Upper lobe of left lung (tissue), 6 donors: ENCODE results near the gene PRKAG2. TPM values are rescaled to one million over a fixed set of nuclear protein-coding genes. Genes with fewer than 3 reads are reported as not detected.

Experiments used
- ATAC-seq, 2 donors: fragments of 200-7000 bp; cut with Tn5 transposase; one replicate each; pipeline ENCODE4 v1.9.1; 2022; ENCODE audit warnings: mild to moderate bottlenecking in 2 of 2, moderate library complexity in 2 of 2; ENCODE audit not compliant: low FRiP score in 2 of 2
- DNase-seq, 2 donors: peaks; one replicate each; pipeline ENCODE4 v3.0.0-alpha.2; 2019 to 2020
- H3K27ac ChIP-seq, 4 donors: fragments of 200-600 bp; sonication (generic); one replicate each; pipeline ENCODE4 v1.5.1; 2016 to 2019
- H3K27me3 ChIP-seq, 4 donors: fragments of 200-600 bp; sonication (generic); one replicate each; pipeline ENCODE4 v1.5.1; 2017 to 2019
- H3K36me3 ChIP-seq, 4 donors: fragments of 200-600 bp; sonication (generic); one replicate each; pipeline ENCODE4 v1.5.1; 2016 to 2019
- H3K4me1 ChIP-seq, 4 donors: fragments of 200-600 bp; sonication (generic); one replicate each; pipeline ENCODE4 v1.5.1; 2018 to 2019
- H3K4me3 ChIP-seq, 4 donors: fragments of 200-600 bp; sonication (generic); one replicate each; pipeline ENCODE4 v1.5.1; 2017 to 2019; ENCODE audit warnings: mild to moderate bottlenecking in 2 of 4, moderate library complexity in 1 of 4
- H3K9me3 ChIP-seq, 4 donors: fragments of 200-600 bp; sonication (generic); one replicate each; pipeline ENCODE4 v1.5.1; 2018 to 2019
- EP300 ChIP-seq, 4 donors: sonication (generic); formaldehyde crosslinking; IDR thresholded peaks; one replicate each; pipeline ENCODE4 v1.5.1; 2017; ENCODE audit warnings: antibody characterized with exemption in 4 of 4, control low read depth in 2 of 4
- POLR2A ChIP-seq, 4 donors: fragments of 450-650 bp; IDR thresholded peaks; one replicate each; pipeline ENCODE4 v1.5.1; 2016 to 2017; ENCODE audit warnings: antibody characterized with exemption in 4 of 4, mild to moderate bottlenecking in 2 of 4
- POLR2AphosphoS5 ChIP-seq, 2 donors: sonication (generic); formaldehyde crosslinking; IDR thresholded peaks; one replicate each; pipeline ENCODE4 v1.5.1; 2017; ENCODE audit warnings: antibody characterized with exemption in 2 of 2
- WGBS, 2 donors: methylation state at CpG; one replicate each; pipeline ENCODE4 v1.1.5; 2017 to 2018; 5-methylcytosine and 5-hydroxymethylcytosine counted together
- total RNA-seq, 6 donors: library from RNA; depleted of rRNA in 4 of 6; stranded (reverse); fragments of >200 nt in 4 of 6; gene quantifications; one replicate each; pipeline versions ENCODE4 v1.1.0 to v1.2.1, GENCODE V29; 2016 to 2021
- TF ChIP-seq, protein P1 (sequence below), 6 experiments: fragments of 450-650 bp in 4 of 6; fragments of 200-600 bp in 2 of 6; sonication (generic) in 2 of 6; IDR thresholded peaks; one replicate each; pipeline ENCODE4 v1.5.1; 2016 to 2019; ENCODE audit warnings: antibody characterized with exemption in 6 of 6
- donor health status: DM: no; HTN: no; CAD: no; lungs with moderate emphysema.
- donor health status: DM: no; HTN: yes; CAD: no; lungs with severe emphysema.

The PRKAG2 gene
- total RNA-seq, 6 donors from 2014 or later = 20.6 to 68.1 (median 29.6) TPM

DNA sequence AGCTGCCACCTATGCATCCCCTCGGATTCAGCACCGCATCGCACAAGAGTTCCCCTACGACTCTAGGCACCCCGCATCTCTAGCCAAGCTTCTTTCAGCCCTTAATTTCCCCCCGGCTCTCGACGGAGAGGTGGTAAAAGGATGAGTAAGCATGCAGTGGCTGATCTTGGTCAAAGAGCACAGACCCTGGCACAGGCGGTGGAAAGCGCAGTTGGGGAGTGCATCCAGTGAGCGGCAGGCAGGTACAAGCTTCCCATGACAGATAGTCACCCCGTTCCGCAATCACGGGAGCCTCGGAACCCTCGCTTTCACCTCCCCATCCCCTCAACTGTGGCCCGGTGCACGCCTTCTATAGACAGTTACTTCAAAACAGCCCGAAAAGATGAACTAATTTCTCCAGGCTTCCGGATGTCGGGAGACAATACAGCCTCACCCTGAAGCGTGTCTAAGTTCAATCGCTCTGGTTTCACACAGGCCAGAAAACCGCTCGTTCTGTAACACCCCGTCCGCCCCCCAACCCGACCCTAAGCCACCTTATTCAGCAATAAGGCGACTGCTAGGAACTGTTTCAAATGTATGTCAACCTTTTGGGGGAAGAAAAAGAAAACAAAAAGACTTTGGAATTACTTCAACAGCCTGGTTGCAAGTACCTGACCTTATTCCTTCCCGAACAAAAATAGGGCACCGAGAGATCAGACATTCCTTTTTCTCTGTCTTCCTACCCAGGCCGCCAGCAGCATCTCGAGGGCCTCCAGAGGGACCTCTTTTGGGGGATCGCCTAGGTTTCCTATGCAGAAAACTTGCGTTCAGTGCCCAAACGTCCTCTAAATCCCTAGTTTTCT is 358.6 kb downstream of the PRKAG2 start:
- ATAC-seq = no peak
- 2 to 3% methylated on average over 34 to 36 of the region's 36 CpGs for WGBS, 2 donors
- Histone ChIP-seq H3K9me3 (no peaks in the 10 kb centered on the region), H3K4me1 (peaks cover 24 to 58% (median 32%) of the 10 kb centered on the region in 4 donors), H3K36me3 (no peaks in the 10 kb centered on the region), H3K27me3 (no peaks in the 10 kb centered on the region), H3K4me3 (peak overlapping the region; percentile 71 to 97 (median 87)), H3K27ac (peak overlapping the region; percentile 99 to 100 (median 99))
- TF ChIP-seq EP300 (IDR thresholded peaks at IDR 0.05) = no peak
- no peak for TF ChIP-seq POLR2A (IDR thresholded peaks at IDR 0.05)
- TF ChIP-seq POLR2AphosphoS5 (IDR thresholded peaks at IDR 0.05) = peak in 1 of 2 donors; percentile 39
- TF ChIP-seq, protein P1, sequence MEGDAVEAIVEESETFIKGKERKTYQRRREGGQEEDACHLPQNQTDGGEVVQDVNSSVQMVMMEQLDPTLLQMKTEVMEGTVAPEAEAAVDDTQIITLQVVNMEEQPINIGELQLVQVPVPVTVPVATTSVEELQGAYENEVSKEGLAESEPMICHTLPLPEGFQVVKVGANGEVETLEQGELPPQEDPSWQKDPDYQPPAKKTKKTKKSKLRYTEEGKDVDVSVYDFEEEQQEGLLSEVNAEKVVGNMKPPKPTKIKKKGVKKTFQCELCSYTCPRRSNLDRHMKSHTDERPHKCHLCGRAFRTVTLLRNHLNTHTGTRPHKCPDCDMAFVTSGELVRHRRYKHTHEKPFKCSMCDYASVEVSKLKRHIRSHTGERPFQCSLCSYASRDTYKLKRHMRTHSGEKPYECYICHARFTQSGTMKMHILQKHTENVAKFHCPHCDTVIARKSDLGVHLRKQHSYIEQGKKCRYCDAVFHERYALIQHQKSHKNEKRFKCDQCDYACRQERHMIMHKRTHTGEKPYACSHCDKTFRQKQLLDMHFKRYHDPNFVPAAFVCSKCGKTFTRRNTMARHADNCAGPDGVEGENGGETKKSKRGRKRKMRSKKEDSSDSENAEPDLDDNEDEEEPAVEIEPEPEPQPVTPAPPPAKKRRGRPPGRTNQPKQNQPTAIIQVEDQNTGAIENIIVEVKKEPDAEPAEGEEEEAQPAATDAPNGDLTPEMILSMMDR (IDR thresholded peaks at IDR 0.05) = no peak
- peak in 1 of 2 donors; percentile 64 for DNase-seq

DNA sequence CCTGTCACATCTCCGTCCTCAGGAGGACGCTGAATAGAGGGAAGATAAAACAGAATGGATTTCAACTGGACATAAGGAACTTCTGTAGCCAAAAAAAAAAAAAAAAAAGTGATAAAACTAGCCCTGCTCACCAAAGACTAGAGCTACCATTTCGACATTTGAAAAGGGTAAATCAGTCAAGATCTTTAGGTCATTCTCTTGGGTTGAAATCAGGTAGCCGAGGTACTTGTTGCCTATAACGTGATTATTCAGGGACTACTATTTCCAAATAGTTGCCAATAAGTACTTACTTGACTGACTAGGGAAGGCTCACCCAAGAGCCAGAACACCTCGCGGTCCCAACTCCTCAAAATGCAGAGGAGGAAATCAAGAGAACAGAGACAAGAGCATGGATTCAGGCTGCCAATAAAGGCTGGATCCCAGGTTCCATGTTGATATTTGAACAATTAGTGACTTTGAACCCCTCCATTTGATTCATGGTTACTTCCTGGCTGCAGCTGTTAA is 359.3 kb downstream of the PRKAG2 start:
- Histone ChIP-seq H3K27me3 (no peaks in the 10 kb centered on the region), H3K36me3 (no peaks in the 10 kb centered on the region), H3K4me1 (peaks cover 29 to 62% (median 36%) of the 10 kb centered on the region in 4 donors), H3K27ac (peak overlapping the region; percentile 99 to 100 (median 99)), H3K4me3 (peak overlapping the region in 3 of 4 donors; percentile 86 to 97 (median 88)), H3K9me3 (no peaks in the 10 kb centered on the region)
- no peak for ATAC-seq
- WGBS, 2 donors = 61 to 72% methylated on average over 7 of the region's 7 CpGs
- DNase-seq = no peak
- no peak for TF ChIP-seq POLR2AphosphoS5 (IDR thresholded peaks at IDR 0.05)
- TF ChIP-seq, protein P1 (IDR thresholded peaks at IDR 0.05) = no peak
- TF ChIP-seq EP300 (IDR thresholded peaks at IDR 0.05) = no peak
- TF ChIP-seq POLR2A (IDR thresholded peaks at IDR 0.05) = peak in 1 of 4 donors; percentile 1

DNA sequence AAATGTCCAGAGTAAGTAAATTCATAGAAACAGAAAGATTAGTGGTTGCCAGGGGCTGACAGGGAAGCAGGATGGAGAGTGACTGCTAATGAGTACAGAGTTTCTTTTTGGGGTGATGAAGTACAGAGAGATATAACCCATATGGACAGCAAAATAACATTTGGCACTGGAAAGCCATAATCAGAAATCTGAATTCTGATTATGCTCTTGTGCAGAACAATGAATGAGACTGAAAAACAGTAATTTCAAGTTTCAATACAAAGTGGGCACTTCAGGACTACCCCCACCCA is 361.7 kb downstream of the PRKAG2 start:
- TF ChIP-seq EP300 (IDR thresholded peaks at IDR 0.05) = no peak
- no peak for TF ChIP-seq POLR2AphosphoS5 (IDR thresholded peaks at IDR 0.05)
- TF ChIP-seq, protein P1 (IDR thresholded peaks at IDR 0.05) = no peak
- TF ChIP-seq POLR2A (IDR thresholded peaks at IDR 0.05) = no peak
- Histone ChIP-seq H3K9me3 (no peaks in the 10 kb centered on the region), H3K4me3 (no peak overlapping the region), H3K27ac (no peak overlapping the region), H3K27me3 (no peaks in the 10 kb centered on the region), H3K36me3 (no peaks in the 10 kb centered on the region), H3K4me1 (peaks cover 37 to 71% (median 46%) of the 10 kb centered on the region in 4 donors)
- DNase-seq (no peak), ATAC-seq (no peak)

DNA sequence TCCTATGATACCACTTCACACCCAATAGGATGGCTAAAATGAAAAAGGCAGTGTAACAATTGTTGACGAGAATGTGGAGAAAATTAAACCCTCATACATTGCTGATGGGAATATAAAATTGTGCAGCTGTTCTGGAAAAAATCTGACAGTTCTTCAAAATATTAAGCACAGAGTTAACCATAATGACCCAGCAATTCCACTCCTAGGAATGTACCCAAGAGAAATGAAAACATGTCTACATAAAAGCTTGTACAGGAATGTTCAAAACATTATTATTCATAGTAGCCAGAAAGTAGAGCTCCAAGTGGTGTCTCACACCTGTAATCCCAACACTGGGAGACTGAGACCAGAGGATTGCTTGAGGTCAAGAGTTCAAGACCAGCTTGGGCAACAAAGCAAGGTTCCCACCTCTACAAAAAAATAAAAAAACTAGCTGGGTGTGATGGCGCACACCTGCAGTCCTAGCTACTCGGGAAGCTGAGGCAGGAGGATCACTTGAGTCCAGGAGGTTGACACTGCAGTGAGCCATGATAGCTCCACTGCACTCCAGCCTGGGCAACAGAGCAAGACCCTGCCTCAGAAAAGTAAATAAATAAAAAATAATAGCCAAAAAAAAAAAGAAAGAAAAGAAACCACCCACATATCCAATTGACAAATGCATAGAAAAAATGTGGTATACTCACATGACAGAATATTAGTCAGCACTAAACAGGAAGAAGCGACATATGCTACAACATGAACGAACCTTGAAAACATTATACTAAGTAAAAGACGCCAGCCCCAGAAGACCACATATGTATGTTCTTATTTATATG is 362.2 kb downstream of the PRKAG2 start:
- no peak for DNase-seq
- peaks cover 40 to 75% (median 48%) of the 10 kb centered on the region in 4 donors for H3K4me1 ChIP-seq
- TF ChIP-seq EP300 (IDR thresholded peaks at IDR 0.05) = no peak

DNA sequence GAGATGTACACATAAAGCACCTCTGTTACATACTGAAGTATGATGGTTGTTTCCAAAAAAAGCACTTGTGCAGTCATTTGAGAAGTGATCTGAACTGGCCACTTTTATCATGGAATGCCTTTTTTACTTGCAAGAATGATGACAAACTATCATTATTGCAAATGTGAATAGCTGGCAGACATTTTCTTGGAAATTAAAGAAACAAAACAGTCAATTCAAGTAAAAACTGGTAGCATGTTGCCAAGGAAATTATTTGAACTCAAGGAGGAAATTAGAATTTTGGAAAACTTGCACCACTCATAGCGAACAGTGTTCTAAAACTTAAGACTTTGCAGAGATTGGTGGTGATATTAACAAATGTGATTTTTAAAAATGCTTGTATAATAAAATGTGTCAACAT is 363.8 kb downstream of the PRKAG2 start:
- 84 to 85% methylated on average over 1 of the region's 1 CpG for WGBS, 2 donors
- Histone ChIP-seq H3K27me3 (no peaks in the 10 kb centered on the region), H3K27ac (no peak overlapping the region), H3K36me3 (no peaks in the 10 kb centered on the region), H3K4me1 (peaks cover 53 to 85% (median 59%) of the 10 kb centered on the region in 4 donors), H3K9me3 (no peaks in the 10 kb centered on the region), H3K4me3 (no peak overlapping the region)
- TF ChIP-seq EP300 (IDR thresholded peaks at IDR 0.05) (no peak), POLR2AphosphoS5 (IDR thresholded peaks at IDR 0.05) (no peak), POLR2A (IDR thresholded peaks at IDR 0.05) (no peak)
- TF ChIP-seq, protein P1 (IDR thresholded peaks at IDR 0.05) = no peak
- DNase-seq (no peak), ATAC-seq (no peak)

More for the DNA sequence above, 362.2 kb downstream of the PRKAG2 start:
- 80 to 81% methylated on average over 6 of the region's 6 CpGs for WGBS, 2 donors
- no peaks in the 10 kb centered on the region for H3K27me3 ChIP-seq
- H3K4me3 ChIP-seq = no peak overlapping the region
- no peak for ATAC-seq
- H3K36me3 ChIP-seq = no peaks in the 10 kb centered on the region
- H3K27ac ChIP-seq = peak overlapping the region in 2 of 4 donors; percentile 20 to 33
- H3K9me3 ChIP-seq = no peaks in the 10 kb centered on the region
